Hematopoietic multipotent progenitor cell treated with erythropoietin and hydrocortisone succinate and interleukin-3 and kit ligand, for 4 days (in vitro differentiated cells): ENCODE data around the gene GPC5.
"Not testable (repeated sequence)": the region's sequence is repeated elsewhere in the genome, so short reads cannot be mapped to it uniquely, and the experiment has no call there.

Source experiments
- DNase-seq: peaks from one replicate; pipeline ENCODE4 v3.0.0-alpha.2; 2015

Gene GPC5

GRCh38 chr13:92513672-92514071, 1115.3 kb downstream of the GPC5 start:
- DNase-seq, result no peak

DNA sequence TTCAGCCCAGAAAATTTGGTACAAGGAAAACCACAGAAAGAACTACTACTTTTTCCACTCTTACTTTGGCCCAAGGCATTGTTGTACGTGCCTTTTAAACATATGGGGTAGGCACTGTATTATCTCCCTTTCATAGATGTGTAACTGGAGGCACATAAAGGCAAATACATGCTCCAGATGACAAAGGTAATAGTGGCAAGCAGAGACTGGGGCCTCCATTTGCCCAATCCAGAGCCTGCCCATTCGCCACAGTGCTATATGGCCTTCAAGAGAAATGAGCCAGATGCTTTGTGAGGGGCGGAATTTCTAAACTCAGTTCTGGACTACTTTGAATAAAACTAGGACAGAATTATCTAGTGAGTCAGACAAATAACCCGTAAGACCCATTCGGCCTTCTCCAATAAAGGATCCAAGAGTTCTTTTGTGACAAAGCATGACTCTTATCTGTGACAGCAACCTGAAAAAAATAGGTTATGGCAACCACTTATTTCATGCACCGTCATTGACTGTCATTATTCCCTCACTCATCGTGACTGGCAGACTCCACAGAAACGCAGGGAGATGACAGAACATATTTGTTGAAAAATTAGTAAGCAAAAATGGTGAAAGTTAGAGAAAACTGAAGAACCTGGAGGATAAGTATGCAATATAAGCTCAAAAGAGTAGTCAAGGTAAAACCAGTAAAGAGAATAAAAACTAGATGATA, 1116.2 kb downstream of the GPC5 start:
- DNase-seq, result no peak

- DNase-seq, result not testable (repeated sequence)
Observed at GRCh38 chr13:92516878-92517277, 1118.5 kb downstream of the GPC5 start.

DNA sequence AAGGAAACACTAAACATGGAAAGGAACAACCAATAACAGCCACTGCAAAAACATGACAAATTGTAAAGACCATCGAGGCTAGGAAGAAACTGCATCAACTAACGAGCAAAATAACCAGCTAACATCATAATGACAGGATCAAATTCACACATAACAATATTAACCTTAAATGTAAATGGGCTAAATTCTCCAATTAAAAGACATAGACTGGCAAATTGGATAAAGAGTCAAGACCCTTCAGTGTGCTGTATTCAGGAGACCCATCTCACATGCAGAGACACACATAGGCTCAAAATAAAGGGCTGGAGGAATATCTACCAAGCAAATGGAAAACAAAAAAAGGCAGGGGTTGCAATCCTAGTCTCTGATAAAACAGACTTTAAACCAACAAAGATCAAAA, 1120.2 kb downstream of the GPC5 start:
- not testable (repeated sequence) for DNase-seq

- no peak for DNase-seq
Observed at GRCh38 chr13:92530364-92530763, 1131.9 kb downstream of the GPC5 start.

GRCh38 chr13:92535222-92536006, 1137.0 kb downstream of the GPC5 start:
- DNase-seq, result no peak

DNA sequence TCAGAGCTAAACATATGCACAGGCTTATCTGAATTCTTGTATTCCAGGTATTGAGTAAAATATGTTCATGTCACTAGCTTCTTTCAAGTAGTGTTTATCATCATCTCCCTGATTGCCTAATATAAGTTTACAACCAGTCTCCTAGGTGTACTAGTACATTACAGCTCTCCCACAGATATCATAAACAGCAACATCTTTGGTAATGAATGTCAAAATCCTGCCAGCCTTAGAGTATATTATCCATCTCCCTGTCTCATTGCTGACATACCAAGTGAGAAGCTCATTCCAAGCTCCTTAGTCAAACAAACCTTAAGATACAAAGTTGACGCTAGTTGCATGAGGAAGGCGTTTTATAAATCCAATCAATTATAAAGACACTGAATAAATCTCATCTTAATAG, 1139.0 kb downstream of the GPC5 start:
- no peak for DNase-seq

DNA sequence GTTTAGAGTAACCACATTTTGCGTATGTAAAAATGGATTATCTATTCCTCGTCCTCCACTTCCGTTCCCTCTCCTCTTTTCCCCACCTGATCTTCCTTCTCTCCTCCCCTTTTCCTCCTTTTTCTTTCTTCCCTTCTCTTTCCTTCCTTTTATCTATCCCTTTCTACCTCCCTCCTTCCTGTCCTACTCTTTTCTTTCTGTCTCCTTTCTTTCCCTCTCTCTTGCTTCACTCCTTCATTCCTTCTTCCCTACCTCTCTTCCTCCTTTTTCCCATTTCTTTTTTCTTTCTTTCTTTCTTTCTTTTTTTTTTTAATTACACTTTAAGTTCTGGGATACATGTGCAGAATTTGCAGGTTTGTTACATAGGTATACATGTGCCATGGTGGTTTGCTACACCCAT, 1139.7 kb downstream of the GPC5 start:
- DNase-seq, result no peak

- not testable (repeated sequence) for DNase-seq
Observed at GRCh38 chr13:92539148-92539547, 1140.7 kb downstream of the GPC5 start.

DNA sequence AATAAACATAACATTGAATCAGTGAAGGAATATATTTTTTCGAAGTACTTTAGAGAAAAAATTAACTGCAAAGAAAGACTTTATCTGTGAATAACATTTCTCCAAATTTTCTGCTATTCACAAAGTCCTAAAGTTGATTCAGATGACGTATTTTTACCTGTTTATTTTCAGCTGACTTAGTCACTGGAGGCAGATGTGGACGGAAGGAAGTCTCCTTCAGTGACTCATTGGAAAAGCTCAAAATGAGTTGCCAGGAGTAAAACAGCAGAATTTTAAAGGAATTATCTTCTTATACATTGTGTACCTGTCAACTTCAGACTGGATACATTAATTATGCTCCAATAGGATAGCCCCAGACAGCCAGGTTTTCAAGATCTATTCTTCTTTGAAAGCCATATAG, 1148.8 kb downstream of the GPC5 start:
- DNase-seq, result no peak

GRCh38 chr13:92549276-92549675, 1150.9 kb downstream of the GPC5 start:
- no peak for DNase-seq

- no peak for DNase-seq
Observed at GRCh38 chr13:92553470-92554114, 1155.2 kb downstream of the GPC5 start.

- no peak for DNase-seq
Observed at GRCh38 chr13:92560883-92561282, 1162.5 kb downstream of the GPC5 start.

- no peak for DNase-seq
Observed at GRCh38 chr13:92564942-92565341, 1166.5 kb downstream of the GPC5 start.

DNA sequence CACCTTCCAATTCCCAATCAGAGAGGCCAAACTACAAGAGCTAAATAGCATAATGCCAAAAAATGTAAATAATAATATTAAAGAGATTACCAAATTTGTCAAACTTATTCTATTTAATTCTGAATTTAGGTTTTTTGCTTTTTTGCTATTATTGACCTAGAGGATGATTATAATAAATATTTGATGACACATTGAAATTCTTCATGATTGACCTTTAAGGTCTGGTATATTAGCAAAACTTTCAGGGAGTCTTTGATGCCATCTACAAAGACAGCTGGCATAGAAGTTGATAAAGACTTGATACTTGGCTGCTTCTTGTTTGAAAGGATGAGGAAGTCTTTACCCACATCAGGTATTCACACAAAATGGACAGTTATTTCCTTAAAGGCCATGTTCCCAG, 1168.3 kb downstream of the GPC5 start:
- DNase-seq, result no peak

- DNase-seq, result no peak
Observed at GRCh38 chr13:92572190-92572589, 1173.8 kb downstream of the GPC5 start.

GRCh38 chr13:92573467-92574057, 1175.1 kb downstream of the GPC5 start:
- DNase-seq, result peak; percentile 26

GRCh38 chr13:92574499-92574898, 1176.1 kb downstream of the GPC5 start:
- no peak for DNase-seq

DNA sequence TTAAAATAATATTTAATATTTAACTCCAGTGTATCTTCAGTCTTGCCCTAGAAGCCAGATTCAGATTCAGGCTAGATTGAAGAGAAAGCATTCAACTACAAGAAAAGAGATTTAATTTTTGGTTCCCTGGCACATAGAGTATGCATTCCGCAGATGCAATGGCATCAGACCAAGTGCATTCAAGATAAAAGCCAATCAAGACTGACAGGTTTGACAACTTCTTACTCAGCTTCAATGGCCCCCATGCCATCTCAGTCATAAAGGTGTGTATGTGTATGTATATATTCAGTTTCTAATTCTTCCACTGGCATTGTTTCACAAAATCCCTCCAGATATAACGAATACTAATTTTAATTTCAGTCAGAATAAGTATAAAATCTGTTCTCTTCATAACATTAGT, 1177.4 kb downstream of the GPC5 start:
- no peak for DNase-seq

- no peak for DNase-seq
Observed at GRCh38 chr13:92578358-92578757, 1179.9 kb downstream of the GPC5 start.

GRCh38 chr13:92589955-92590354, 1191.5 kb downstream of the GPC5 start:
- no peak for DNase-seq

DNA sequence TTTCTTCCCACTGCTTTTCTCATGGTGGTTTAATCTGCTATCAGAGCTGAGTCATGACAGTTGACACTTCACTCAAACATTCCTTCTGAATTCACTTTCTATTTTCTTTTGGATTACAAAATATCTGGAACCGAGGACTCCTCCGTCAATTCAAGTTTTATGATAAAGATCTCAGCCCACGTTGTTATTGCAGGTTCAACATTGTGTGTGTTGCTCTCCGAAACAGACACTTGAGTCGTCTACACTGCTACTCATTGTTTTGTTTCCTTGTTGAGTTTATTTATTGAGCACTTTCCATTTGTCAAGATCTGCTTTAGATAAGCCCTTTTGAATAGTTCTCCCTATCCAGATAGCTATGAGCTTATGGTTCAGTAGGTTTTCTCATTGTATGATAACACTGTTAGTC, 1192.1 kb downstream of the GPC5 start:
- no peak for DNase-seq

DNA sequence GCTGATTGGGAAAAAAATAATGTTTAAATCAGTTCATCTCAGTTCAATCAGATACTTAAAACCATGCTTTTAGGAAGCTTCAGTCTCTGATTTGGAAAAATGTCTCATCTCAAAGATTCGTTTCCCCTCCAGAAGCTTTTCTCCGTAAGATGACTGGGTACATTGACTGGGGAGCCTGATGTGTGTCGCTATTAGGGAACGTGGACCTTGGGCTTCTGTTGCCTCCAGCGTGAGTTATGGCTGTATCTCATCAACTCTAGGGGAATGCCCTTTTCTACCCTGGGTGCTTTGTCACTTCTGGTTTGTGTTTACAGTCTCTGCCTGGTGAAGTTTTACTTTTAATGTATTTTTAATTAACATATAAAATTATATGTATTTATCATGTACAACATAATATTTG, 1192.7 kb downstream of the GPC5 start:
- no peak for DNase-seq

DNA sequence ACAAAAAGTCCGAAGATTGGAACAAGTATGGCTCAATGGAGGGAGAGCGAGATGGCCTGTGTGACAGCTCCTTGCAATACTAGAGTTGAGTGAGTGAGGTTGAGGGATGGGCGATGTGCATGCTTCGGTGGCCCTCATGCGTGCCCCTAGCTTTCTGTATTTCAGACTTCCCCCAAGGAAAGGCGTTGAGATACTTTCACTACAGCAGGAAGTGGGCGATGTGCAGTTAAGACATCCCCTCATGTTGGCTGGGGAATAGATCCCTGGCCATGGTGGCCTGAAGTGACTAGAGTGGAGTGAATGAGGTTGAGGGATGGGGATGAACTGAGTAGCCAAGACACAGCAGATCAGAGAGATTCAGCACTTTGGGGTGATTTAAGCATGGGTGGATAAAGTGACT, 1194.3 kb downstream of the GPC5 start:
- no peak for DNase-seq
